WTC11 (cell line): ENCODE results near the gene ME2. TPM values are rescaled to one million over a fixed set of nuclear protein-coding genes. Genes with fewer than 3 reads are reported as not detected.

Experiments
- ATAC-seq: fragments of 200-7000 bp; cut with Tn5 transposase; 2 replicates; pipeline ENCODE4 v1.10.0; 2021; ENCODE audit warnings: mild to moderate bottlenecking, moderate library complexity
- CTCF ChIA-PET: fragments of 300-600 bp; sonication (Branson Sonifier 250); formaldehyde crosslinking; loops from one replicate; lab custom pipeline; 2021; ENCODE audit warnings: antibody characterized with exemption; lab: Charles Lee
- POLR2A ChIA-PET: fragments of 350-600 bp; sonication (Branson Sonifier 250); formaldehyde crosslinking; loops from one replicate; lab custom pipeline; 2021; ENCODE audit warnings: antibody characterized with exemption; lab: Charles Lee
- DNase-seq: peaks from one replicate; pipeline ENCODE4 v3.0.0; 2021; ENCODE audit warnings: low spot score
- H3K27ac Mint-ChIP-seq: 2 replicates; pipeline ENCODE4 v1.8.0; 2021; ENCODE audit warnings: mixed read lengths
- H3K27me3 Mint-ChIP-seq: 2 replicates; pipeline ENCODE4 v1.8.0; 2021; ENCODE audit warnings: low read depth, mild to moderate bottlenecking, moderate library complexity, mixed read lengths
- H3K36me3 Mint-ChIP-seq: 2 replicates; pipeline ENCODE4 v1.8.0; 2021; ENCODE audit warnings: mixed read lengths
- H3K4me1 Mint-ChIP-seq: 2 replicates; pipeline ENCODE4 v1.8.0; 2022; ENCODE audit warnings: mixed read lengths
- H3K4me3 Mint-ChIP-seq: 2 replicates; pipeline ENCODE4 v1.8.0; 2021; ENCODE audit warnings: mild to moderate bottlenecking, moderate library complexity, mixed read lengths
- H3K9me3 Mint-ChIP-seq: 2 replicates; pipeline ENCODE4 v1.8.0; 2021; ENCODE audit warnings: mixed read lengths
- AFF4 ChIP-seq: sonication (generic); formaldehyde crosslinking; IDR thresholded peaks from 2 replicates; pipeline ENCODE4 v1.8.1; 2023; ENCODE audit warnings: mild to moderate bottlenecking, missing genetic modification reagents, borderline replicate concordance
- ATF1 ChIP-seq: sonication (generic); formaldehyde crosslinking; IDR thresholded peaks from 2 replicates; pipeline ENCODE4 v1.8.1; 2023; ENCODE audit warnings: mild to moderate bottlenecking, moderate library complexity, missing genetic modification reagents
- ATF2 ChIP-seq: sonication (generic); formaldehyde crosslinking; IDR thresholded peaks from 2 replicates; pipeline ENCODE4 v1.8.1; 2022; ENCODE audit warnings: low read depth, missing genetic modification reagents, borderline replicate concordance
- ELF4 ChIP-seq: sonication (generic); formaldehyde crosslinking; IDR thresholded peaks from 2 replicates; pipeline ENCODE4 v1.8.1; 2022; ENCODE audit warnings: low read depth, mild to moderate bottlenecking, moderate library complexity, missing genetic modification reagents
- ETV6 ChIP-seq: sonication (generic); formaldehyde crosslinking; IDR thresholded peaks from 2 replicates; pipeline ENCODE4 v1.8.1; 2022; ENCODE audit warnings: mild to moderate bottlenecking, missing genetic modification reagents
- FOXK1 ChIP-seq: sonication (generic); formaldehyde crosslinking; IDR thresholded peaks from 2 replicates; pipeline ENCODE4 v1.8.0; 2022; ENCODE audit warnings: mild to moderate bottlenecking, moderate library complexity, missing genetic modification reagents
- GABPB1 ChIP-seq: sonication (generic); formaldehyde crosslinking; IDR thresholded peaks from 2 replicates; pipeline ENCODE4 v1.8.1; 2023; ENCODE audit warnings: mild to moderate bottlenecking, missing genetic modification reagents
- GTF2I ChIP-seq: fragments of 250-450 bp; sonication (Bioruptor Pico); conservative IDR thresholded peaks from 2 replicates; pipeline ENCODE4 v1.4.0; 2021; ENCODE audit warnings: mild to moderate bottlenecking
- JAZF1 ChIP-seq: fragments of 250-450 bp; sonication (Bioruptor Pico); IDR thresholded peaks from 2 replicates; pipeline ENCODE4 v1.9.0; 2021; ENCODE audit warnings: moderate library complexity, mild to moderate bottlenecking, inconsistent platforms
- NR1H2 ChIP-seq: sonication (generic); formaldehyde crosslinking; IDR thresholded peaks from 2 replicates; pipeline ENCODE4 v1.9.0; 2021; ENCODE audit warnings: mild to moderate bottlenecking, moderate library complexity, missing genetic modification reagents
- PREB ChIP-seq: sonication (generic); formaldehyde crosslinking; IDR thresholded peaks from 2 replicates; pipeline ENCODE4 v1.8.1; 2022; ENCODE audit warnings: mild to moderate bottlenecking, missing genetic modification reagents, moderate library complexity, borderline replicate concordance
- RORB ChIP-seq: fragments of 250-450 bp; sonication (Bioruptor Pico); IDR thresholded peaks from 2 replicates; pipeline ENCODE4 v1.9.0; 2021; ENCODE audit warnings: mild to moderate bottlenecking
- SP1 ChIP-seq: sonication (generic); formaldehyde crosslinking; conservative IDR thresholded peaks from 2 replicates; pipeline ENCODE4 v1.8.1; 2022; ENCODE audit warnings: missing genetic modification reagents
- TCF7 ChIP-seq: sonication (generic); formaldehyde crosslinking; IDR thresholded peaks from 2 replicates; pipeline ENCODE4 v1.8.0; 2022; ENCODE audit warnings: mild to moderate bottlenecking, low read depth, missing genetic modification reagents, moderate library complexity
- TEAD1 ChIP-seq: sonication (generic); formaldehyde crosslinking; IDR thresholded peaks from 2 replicates; pipeline ENCODE4 v1.8.0; 2022; ENCODE audit warnings: mild to moderate bottlenecking, missing genetic modification reagents
- ZBTB21 ChIP-seq: sonication (generic); formaldehyde crosslinking; IDR thresholded peaks from 2 replicates; pipeline ENCODE4 v1.8.1; 2023; ENCODE audit warnings: mild to moderate bottlenecking, missing genetic modification reagents, borderline replicate concordance
- ZBTB43 ChIP-seq: sonication (generic); formaldehyde crosslinking; IDR thresholded peaks from 2 replicates; pipeline ENCODE4 v1.8.1; 2023; ENCODE audit warnings: mild to moderate bottlenecking, missing genetic modification reagents
- ZNF121 ChIP-seq: sonication (generic); formaldehyde crosslinking; IDR thresholded peaks from 2 replicates; pipeline ENCODE4 v1.8.0; 2023; ENCODE audit warnings: missing genetic modification reagents
- ZNF263 ChIP-seq: sonication (generic); formaldehyde crosslinking; IDR thresholded peaks from 2 replicates; pipeline ENCODE4 v1.8.1; 2022; ENCODE audit warnings: low read depth, mild to moderate bottlenecking, moderate library complexity, missing genetic modification reagents
- ZNF423 ChIP-seq: fragments of 250-450 bp; sonication (Bioruptor Pico); IDR thresholded peaks from 2 replicates; pipeline ENCODE4 v2.1.2; 2022; ENCODE audit warnings: mild to moderate bottlenecking, moderate library complexity
- total RNA-seq: library from RNA; stranded (reverse); gene quantifications from 3 replicates; pipeline ENCODE4 v1.2.3, GENCODE V29; 2021

Gene ME2
- total RNA-seq, 1 experiment from 2014 or later = 57.0 TPM

GRCh38 chr18:50950626-50951025 is 71.7 kb downstream of the ME2 start:
- ATAC-seq = no peak
- Mint-ChIP-seq H3K36me3 (peaks cover 7% of the 10 kb centered on the region), H3K9me3 (no peaks in the 10 kb centered on the region), H3K4me3 (no peak overlapping the region), H3K27me3 (no peaks in the 10 kb centered on the region), H3K4me1 (peaks cover 7% of the 10 kb centered on the region), H3K27ac (no peak overlapping the region)
- ChIA-PET POLR2A (no interaction called here), CTCF (no interaction called here)
- no peak for DNase-seq
- TF ChIP-seq FOXK1 (CRISPR knock-in tag) (no peak), PREB (CRISPR knock-in tag) (no peak), SP1 (no peak), ZNF423 (CRISPR knock-in tag) (no peak), TCF7 (no peak), GABPB1 (no peak), ATF2 (no peak), GTF2I (CRISPR knock-in tag) (no peak), ZNF263 (CRISPR knock-in tag) (no peak), JAZF1 (CRISPR knock-in tag) (no peak), ZBTB43 (CRISPR knock-in tag) (no peak), ZBTB21 (CRISPR knock-in tag) (no peak), RORB (CRISPR knock-in tag) (no peak), ETV6 (CRISPR knock-in tag) (no peak), ATF1 (no peak), ELF4 (no peak), TEAD1 (CRISPR knock-in tag) (no peak), AFF4 (CRISPR knock-in tag) (no peak)

GRCh38 chr18:50953822-50954221 is 74.9 kb downstream of the ME2 start:
- no peak for ATAC-seq
- Mint-ChIP-seq H3K4me1 (peaks cover 7% of the 10 kb centered on the region), H3K27ac (no peak overlapping the region)
- CTCF ChIA-PET = no interaction called here
- TF ChIP-seq ZBTB43 (CRISPR knock-in tag) (no peak), ZNF121 (no peak), NR1H2 (CRISPR knock-in tag) (no peak), RORB (CRISPR knock-in tag) (no peak), AFF4 (CRISPR knock-in tag) (no peak), TCF7 (no peak), PREB (CRISPR knock-in tag) (no peak)
- TF ChIP-seq, all 79 proteins: peak for 0
- DNase-seq = no peak
- H3K4me3 Mint-ChIP-seq = no peak overlapping the region
- no peaks in the 10 kb centered on the region for H3K36me3 Mint-ChIP-seq
- no peaks in the 10 kb centered on the region for H3K27me3 Mint-ChIP-seq
- POLR2A ChIA-PET = no interaction called here
- no peaks in the 10 kb centered on the region for H3K9me3 Mint-ChIP-seq
